ENCODE results near the gene EDNRB. TPM values are rescaled to one million over a fixed set of nuclear protein-coding genes. Genes with fewer than 3 reads are reported as not detected.

Gene EDNRB
- total RNA-seq, 1 experiment from 2014 or later = 55.8 TPM

GRCh38 chr13:77891041-77891440 is 27.6 kb downstream of the EDNRB start:
- CTCF ChIA-PET = no interaction called here
- no peak for ATAC-seq
- peaks cover 9% of the 10 kb centered on the region for H3K9me3 Mint-ChIP-seq
- TF ChIP-seq NR1H2 (CRISPR knock-in tag; IDR thresholded peaks at IDR 0.05) = no peak
- TF ChIP-seq JAZF1 (CRISPR knock-in tag; IDR thresholded peaks at IDR 0.05) = no peak
- no peak for TF ChIP-seq ZNF138 (CRISPR knock-in tag; conservative IDR thresholded peaks at IDR 0.05)
- TF ChIP-seq JUN (CRISPR knock-in tag; IDR thresholded peaks at IDR 0.05) = no peak
- TF ChIP-seq OVOL2 (CRISPR knock-in tag; IDR thresholded peaks at IDR 0.05; ENCODE audit: borderline replicate concordance) = no peak
- TF ChIP-seq ZSCAN18 (CRISPR knock-in tag; IDR thresholded peaks at IDR 0.05) = no peak
- TF ChIP-seq ATF3 (CRISPR knock-in tag; conservative IDR thresholded peaks at IDR 0.05) = no peak
- no peak for TF ChIP-seq TCF7 (CRISPR knock-in tag; IDR thresholded peaks at IDR 0.05; ENCODE audit: low read depth)
- TF ChIP-seq FOXJ3 (CRISPR knock-in tag; IDR thresholded peaks at IDR 0.05; ENCODE audit: borderline replicate concordance) = no peak
- TF ChIP-seq E2F5 (CRISPR knock-in tag; IDR thresholded peaks at IDR 0.05) = no peak
- TF ChIP-seq TEAD1 (CRISPR knock-in tag; IDR thresholded peaks at IDR 0.05) = no peak
- TF ChIP-seq USF1 (CRISPR knock-in tag; IDR thresholded peaks at IDR 0.05) = no peak
- H3K4me3 Mint-ChIP-seq = no peak overlapping the region
- no peaks in the 10 kb centered on the region for H3K36me3 Mint-ChIP-seq
- POLR2A ChIA-PET = no interaction called here
- H3K27ac Mint-ChIP-seq = no peak overlapping the region
- no peaks in the 10 kb centered on the region for H3K27me3 Mint-ChIP-seq (ENCODE audit: low read depth)
- peaks cover 26% of the 10 kb centered on the region for H3K4me1 Mint-ChIP-seq
- no peak for DNase-seq (ENCODE audit: low spot score)

GRCh38 chr13:77883328-77883727 is 35.3 kb downstream of the EDNRB start:
- ATAC-seq (no peak), DNase-seq (ENCODE audit: low spot score) (no peak)
- Mint-ChIP-seq H3K27me3 (ENCODE audit: low read depth) (no peaks in the 10 kb centered on the region), H3K27ac (no peak overlapping the region), H3K9me3 (peaks cover 13% of the 10 kb centered on the region), H3K36me3 (no peaks in the 10 kb centered on the region), H3K4me3 (no peak overlapping the region), H3K4me1 (peaks cover 10% of the 10 kb centered on the region)
- POLR2A ChIA-PET = no interaction called here
- CTCF ChIA-PET = no interaction called here
- TF ChIP-seq NR3C1 (CRISPR knock-in tag; conservative IDR thresholded peaks at IDR 0.05; ENCODE audit: low read depth) (no peak), E2F1 (CRISPR knock-in tag; IDR thresholded peaks at IDR 0.05) (no peak), OVOL2 (CRISPR knock-in tag; IDR thresholded peaks at IDR 0.05; ENCODE audit: borderline replicate concordance) (no peak), IRF2 (CRISPR knock-in tag; IDR thresholded peaks at IDR 0.05; ENCODE audit: borderline replicate concordance, low read depth) (no peak), GTF2I (CRISPR knock-in tag; conservative IDR thresholded peaks at IDR 0.05) (no peak), SP1 (CRISPR knock-in tag; conservative IDR thresholded peaks at IDR 0.05) (no peak), ZBTB21 (CRISPR knock-in tag; IDR thresholded peaks at IDR 0.05; ENCODE audit: borderline replicate concordance) (no peak), PRRX2 (CRISPR knock-in tag; IDR thresholded peaks at IDR 0.05) (no peak), IRF1 (CRISPR knock-in tag; IDR thresholded peaks at IDR 0.05) (no peak), PRDM15 (CRISPR knock-in tag; IDR thresholded peaks at IDR 0.05) (no peak), E2F5 (CRISPR knock-in tag; IDR thresholded peaks at IDR 0.05) (no peak), CDX4 (CRISPR knock-in tag; IDR thresholded peaks at IDR 0.05; ENCODE audit: borderline replicate concordance) (no peak), ZNF317 (CRISPR knock-in tag; IDR thresholded peaks at IDR 0.05; ENCODE audit: borderline replicate concordance, low read depth) (no peak), ZNF671 (CRISPR knock-in tag; IDR thresholded peaks at IDR 0.05) (no peak), CREM (CRISPR knock-in tag; IDR thresholded peaks at IDR 0.05) (no peak)

Data from WTC11 (cell line).